Measurements from ENCODE around the gene ZNF423.

- TF ChIP-seq CTCF (conservative IDR thresholded peaks at IDR 0.05; ENCODE audit: low read depth, low read length) (no peak), EZH2 (IDR thresholded peaks at IDR 0.05; ENCODE audit: borderline replicate concordance, low read depth, low read length, poor library complexity, severe bottlenecking) (no peak)
These were observed 335.3 kb downstream of the ZNF423 start for GRCh38 chr16:49520492-49521038.
